ENCODE results near the gene CDH13. TPM values are rescaled to one million over a fixed set of nuclear protein-coding genes. Genes with fewer than 3 reads are reported as not detected.

Gene CDH13
- total RNA-seq, 4 donors from 2014 or later: 12.5 to 35.9 (median 22.1) TPM

- no peak for ATAC-seq (ENCODE audit: low FRiP score)
- TF ChIP-seq, protein P1, sequence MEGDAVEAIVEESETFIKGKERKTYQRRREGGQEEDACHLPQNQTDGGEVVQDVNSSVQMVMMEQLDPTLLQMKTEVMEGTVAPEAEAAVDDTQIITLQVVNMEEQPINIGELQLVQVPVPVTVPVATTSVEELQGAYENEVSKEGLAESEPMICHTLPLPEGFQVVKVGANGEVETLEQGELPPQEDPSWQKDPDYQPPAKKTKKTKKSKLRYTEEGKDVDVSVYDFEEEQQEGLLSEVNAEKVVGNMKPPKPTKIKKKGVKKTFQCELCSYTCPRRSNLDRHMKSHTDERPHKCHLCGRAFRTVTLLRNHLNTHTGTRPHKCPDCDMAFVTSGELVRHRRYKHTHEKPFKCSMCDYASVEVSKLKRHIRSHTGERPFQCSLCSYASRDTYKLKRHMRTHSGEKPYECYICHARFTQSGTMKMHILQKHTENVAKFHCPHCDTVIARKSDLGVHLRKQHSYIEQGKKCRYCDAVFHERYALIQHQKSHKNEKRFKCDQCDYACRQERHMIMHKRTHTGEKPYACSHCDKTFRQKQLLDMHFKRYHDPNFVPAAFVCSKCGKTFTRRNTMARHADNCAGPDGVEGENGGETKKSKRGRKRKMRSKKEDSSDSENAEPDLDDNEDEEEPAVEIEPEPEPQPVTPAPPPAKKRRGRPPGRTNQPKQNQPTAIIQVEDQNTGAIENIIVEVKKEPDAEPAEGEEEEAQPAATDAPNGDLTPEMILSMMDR (IDR thresholded peaks at IDR 0.05): no peak
- no peak for DNase-seq (ENCODE audit: low spot score)
These were observed 793.5 kb downstream of the CDH13 start for GRCh38 chr16:83420206-83420760.

DNA sequence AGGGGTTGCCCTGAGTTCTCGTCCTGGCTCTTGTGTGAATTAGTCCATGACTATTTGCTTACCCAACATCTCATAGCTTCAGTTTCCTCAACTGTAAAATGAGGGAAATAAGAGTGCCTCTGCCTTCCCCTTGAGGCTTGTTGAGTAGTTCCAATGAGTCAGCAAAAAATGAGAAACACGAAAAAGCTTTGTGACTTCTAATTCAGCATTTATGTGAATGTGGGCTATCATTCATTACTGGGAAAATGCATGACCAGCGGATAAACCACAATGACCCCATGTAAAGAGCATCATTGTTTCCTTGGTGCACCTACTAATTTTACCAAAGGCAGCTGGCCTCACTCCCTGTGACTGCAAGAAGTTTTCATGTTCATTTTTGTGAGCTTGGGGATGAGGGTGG, 806.4 kb downstream of the CDH13 start:
- ATAC-seq (ENCODE audit: low FRiP score) (no peak), DNase-seq (ENCODE audit: low spot score) (no peak)
- TF ChIP-seq, protein P1 (IDR thresholded peaks at IDR 0.05): no peak

DNA sequence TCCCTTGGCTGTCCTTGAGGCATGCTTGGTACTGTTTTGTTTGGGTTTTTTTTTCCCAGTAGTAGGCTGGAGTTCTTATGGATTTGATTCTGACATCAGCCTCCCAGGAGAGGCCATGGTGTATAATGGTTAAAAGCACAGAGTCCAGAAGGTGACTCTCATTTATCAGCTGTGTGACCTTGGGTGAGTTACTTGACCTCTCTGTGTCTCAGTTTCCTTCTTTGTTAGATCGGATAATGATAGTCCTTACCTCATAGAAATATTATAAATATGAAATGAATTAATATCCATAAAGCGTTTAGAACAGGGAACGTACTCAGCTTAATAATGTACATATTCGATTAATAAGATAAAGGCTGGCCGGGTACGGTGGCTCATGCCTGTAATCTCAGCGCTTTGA, 810.3 kb downstream of the CDH13 start:
- DNase-seq (ENCODE audit: low spot score) (no peak), ATAC-seq (ENCODE audit: low FRiP score) (no peak)
- TF ChIP-seq, protein P1 (IDR thresholded peaks at IDR 0.05): no peak

GRCh38 chr16:83438326-83438725, 811.6 kb downstream of the CDH13 start:
- ATAC-seq (ENCODE audit: low FRiP score) (no peak), DNase-seq (ENCODE audit: low spot score) (no peak)
- TF ChIP-seq, protein P1 (IDR thresholded peaks at IDR 0.05): no peak

DNA sequence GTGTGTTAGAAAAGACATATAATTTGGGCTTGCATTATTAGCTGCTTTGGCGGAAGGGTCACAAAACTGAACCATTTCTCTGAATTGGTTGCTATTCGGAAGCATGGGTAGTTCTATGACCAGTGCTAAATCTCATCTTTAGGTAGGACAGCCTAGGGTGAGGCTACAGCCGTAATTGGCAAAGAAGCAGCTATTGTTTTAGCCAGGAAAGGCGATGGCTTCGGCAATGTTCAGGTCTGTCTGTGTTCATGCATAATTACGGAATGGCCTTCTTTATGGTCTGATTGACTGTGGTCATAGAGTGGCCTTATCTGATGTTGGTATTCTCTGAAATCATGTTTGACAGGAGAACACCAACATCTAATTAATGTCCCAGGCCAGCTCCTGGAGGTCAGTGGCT, 812.6 kb downstream of the CDH13 start:
- DNase-seq (ENCODE audit: low spot score) (no peak), ATAC-seq (ENCODE audit: low FRiP score) (no peak)
- TF ChIP-seq, protein P1 (IDR thresholded peaks at IDR 0.05): no peak

DNA sequence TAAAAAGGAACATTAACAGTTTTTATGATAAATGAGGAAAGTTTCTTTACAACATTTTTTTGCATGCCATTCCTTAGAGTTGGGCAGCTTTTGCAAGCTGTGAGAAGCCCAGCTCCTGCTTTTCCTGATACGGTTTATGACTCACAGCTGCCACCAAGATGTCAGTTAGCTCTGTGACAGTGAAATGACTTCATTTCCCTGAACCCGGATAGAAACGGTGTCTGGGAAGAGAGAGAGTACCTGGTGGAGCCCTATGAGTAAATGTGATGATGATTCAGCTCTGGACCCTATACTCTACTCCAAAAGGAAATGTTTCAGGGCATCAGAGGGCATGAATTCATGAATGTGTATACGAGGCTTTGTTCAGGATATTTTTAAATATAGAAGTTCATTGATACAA, 814.7 kb downstream of the CDH13 start:
- no peak for ATAC-seq (ENCODE audit: low FRiP score)
- TF ChIP-seq, protein P1 (IDR thresholded peaks at IDR 0.05): no peak

DNA sequence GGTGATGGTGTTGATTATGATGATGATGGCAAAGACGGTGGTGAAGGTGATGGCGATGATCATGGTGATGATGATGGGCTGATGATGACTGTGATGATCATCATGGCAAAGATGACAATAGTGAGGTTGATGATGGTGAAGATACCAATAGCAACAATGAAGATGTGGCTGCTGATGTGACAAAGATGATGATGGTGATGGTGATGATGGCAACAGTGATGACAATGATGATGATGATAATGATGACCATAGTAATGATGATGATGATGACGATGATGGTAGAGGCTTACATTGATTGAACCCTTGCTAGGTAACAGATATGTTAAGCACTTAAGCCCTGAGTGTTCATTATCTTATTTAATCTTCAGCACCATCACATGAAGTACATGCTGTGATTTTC, 817.2 kb downstream of the CDH13 start:
- ATAC-seq (ENCODE audit: low FRiP score): no peak
- TF ChIP-seq, protein P1 (IDR thresholded peaks at IDR 0.05): no peak
- DNase-seq (ENCODE audit: low spot score): no peak

More for the DNA sequence above, 814.7 kb downstream of the CDH13 start:
- DNase-seq (ENCODE audit: low spot score): no peak
